ENCODE results near the gene ROMO1. TPM values are rescaled to one million over a fixed set of nuclear protein-coding genes. Genes with fewer than 3 reads are reported as not detected.

Gene ROMO1
- total RNA-seq, 1 experiment from 2014 or later: 357 TPM

DNA sequence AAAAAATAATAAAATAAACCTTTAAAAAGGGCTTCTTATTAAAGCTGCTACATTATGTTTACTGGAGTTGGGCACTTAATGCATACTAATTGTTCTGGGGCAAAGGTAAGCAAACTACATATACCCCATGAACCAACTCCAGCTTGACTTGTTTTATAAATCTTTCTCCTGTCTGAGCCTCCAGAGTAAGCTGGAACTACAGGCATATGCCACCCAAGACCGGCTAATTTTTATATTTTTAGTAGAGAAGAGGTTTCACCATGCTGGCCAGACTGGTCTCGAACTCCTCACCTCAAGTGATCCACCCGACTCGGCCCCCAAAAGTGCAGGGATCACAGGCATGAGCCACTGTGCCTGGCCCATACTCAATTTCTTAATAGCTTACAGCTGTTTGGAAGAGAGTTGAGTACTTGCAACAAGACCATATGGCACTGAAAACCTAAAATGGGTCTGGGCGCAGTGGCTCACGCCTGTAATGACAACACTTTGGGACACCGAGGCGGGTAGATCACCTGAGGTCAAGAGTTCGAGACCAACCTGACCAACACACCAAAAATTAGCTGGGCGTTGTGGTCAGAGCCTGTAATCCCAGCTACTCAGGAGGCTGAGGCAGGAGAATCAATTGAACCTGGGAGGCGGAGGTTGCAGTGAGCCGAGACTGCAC is 19.9 kb downstream of the ROMO1 start:
- no peaks in the 10 kb centered on the region for H3K27me3 Mint-ChIP-seq (ENCODE audit: insufficient read depth, unreplicated experiment)
- H3K4me1 Mint-ChIP-seq (ENCODE audit: low read depth, unreplicated experiment): peaks cover 7% of the 10 kb centered on the region
- H3K9me3 ChIP-seq: no peaks in the 10 kb centered on the region
- CTCF ChIA-PET: interaction anchor here (0.6 kb wide), 1 partner anchor 101 kb away, joined by 3 read pairs; no protein-coding TSS in a partner anchor
- no peaks in the 10 kb centered on the region for H3K9me3 Mint-ChIP-seq (ENCODE audit: unreplicated experiment)
- 0 out of 2 replicates have a peak, but pooled peaks cover 3% of the 10 kb centered on the region for H3K4me1 ChIP-seq
- H3K27me3 ChIP-seq (replicated peaks; ENCODE audit: control insufficient read depth, insufficient read depth, low read length): no peaks in the 10 kb centered on the region
- H3K36me3 Mint-ChIP-seq (ENCODE audit: insufficient read depth, unreplicated experiment): peaks cover 100% of the 10 kb centered on the region
- TF ChIP-seq, protein P1, sequence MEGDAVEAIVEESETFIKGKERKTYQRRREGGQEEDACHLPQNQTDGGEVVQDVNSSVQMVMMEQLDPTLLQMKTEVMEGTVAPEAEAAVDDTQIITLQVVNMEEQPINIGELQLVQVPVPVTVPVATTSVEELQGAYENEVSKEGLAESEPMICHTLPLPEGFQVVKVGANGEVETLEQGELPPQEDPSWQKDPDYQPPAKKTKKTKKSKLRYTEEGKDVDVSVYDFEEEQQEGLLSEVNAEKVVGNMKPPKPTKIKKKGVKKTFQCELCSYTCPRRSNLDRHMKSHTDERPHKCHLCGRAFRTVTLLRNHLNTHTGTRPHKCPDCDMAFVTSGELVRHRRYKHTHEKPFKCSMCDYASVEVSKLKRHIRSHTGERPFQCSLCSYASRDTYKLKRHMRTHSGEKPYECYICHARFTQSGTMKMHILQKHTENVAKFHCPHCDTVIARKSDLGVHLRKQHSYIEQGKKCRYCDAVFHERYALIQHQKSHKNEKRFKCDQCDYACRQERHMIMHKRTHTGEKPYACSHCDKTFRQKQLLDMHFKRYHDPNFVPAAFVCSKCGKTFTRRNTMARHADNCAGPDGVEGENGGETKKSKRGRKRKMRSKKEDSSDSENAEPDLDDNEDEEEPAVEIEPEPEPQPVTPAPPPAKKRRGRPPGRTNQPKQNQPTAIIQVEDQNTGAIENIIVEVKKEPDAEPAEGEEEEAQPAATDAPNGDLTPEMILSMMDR (IDR thresholded peaks at IDR 0.05; ENCODE audit: insufficient read depth in 1 of 2, low read depth in 1 of 2, low read length in 1 of 2, severe bottlenecking in 1 of 2, unreplicated experiment in 1 of 2): no peak
- POLR2A ChIA-PET: interaction anchor here (0.5 to 4.3 kb wide), 4 partner anchors 8 to 1678 kb away, joined by 5 to 25 read pairs (median 8); partner anchors contain the start of gene RBM39
- no TSS peak for BruUV-seq (replicated peaks)
- H3K36me3 ChIP-seq (ENCODE audit: control insufficient read depth, insufficient read depth, low read length): peaks cover 40% of the 10 kb centered on the region
- no peak for DNase-seq
- H3K4me3 ChIP-seq (ENCODE audit: low read depth, low read length): no peak overlapping the region
- H3K27ac Mint-ChIP-seq (ENCODE audit: unreplicated experiment): no peak overlapping the region
- no peak overlapping the region for H3K4me3 Mint-ChIP-seq (ENCODE audit: unreplicated experiment)
- intact Hi-C loops (cut with micrococcal nuclease; ENCODE audit: unreplicated experiment): loop anchor here (5.0 kb wide), 1 partner anchor 163 kb away; no protein-coding TSS in a partner anchor

GRCh38 chr20:35719717-35720116 is 20.5 kb downstream of the ROMO1 start:
- no peak overlapping the region for H3K27ac Mint-ChIP-seq (ENCODE audit: unreplicated experiment)
- no peaks in the 10 kb centered on the region for H3K27me3 ChIP-seq (replicated peaks; ENCODE audit: control insufficient read depth, insufficient read depth, low read length)
- 0 out of 2 replicates have a peak, but pooled peaks cover 3% of the 10 kb centered on the region for H3K4me1 ChIP-seq
- DNase-seq: no peak
- H3K4me3 ChIP-seq (ENCODE audit: low read depth, low read length): no peak overlapping the region
- H3K9me3 Mint-ChIP-seq (ENCODE audit: unreplicated experiment): no peaks in the 10 kb centered on the region
- no peaks in the 10 kb centered on the region for H3K27me3 Mint-ChIP-seq (ENCODE audit: insufficient read depth, unreplicated experiment)
- TF ChIP-seq, protein P1 (IDR thresholded peaks at IDR 0.05; ENCODE audit: insufficient read depth in 1 of 2, low read depth in 1 of 2, low read length in 1 of 2, severe bottlenecking in 1 of 2, unreplicated experiment in 1 of 2): no peak
- peaks cover 7% of the 10 kb centered on the region for H3K4me1 Mint-ChIP-seq (ENCODE audit: low read depth, unreplicated experiment)
- intact Hi-C loops (cut with micrococcal nuclease; ENCODE audit: unreplicated experiment): loop anchor here (5.0 kb wide), 1 partner anchor 163 kb away; no protein-coding TSS in a partner anchor
- ChIA-PET CTCF (interaction anchor here (1.1 kb wide), 1 partner anchor 12 kb away, joined by 3 read pairs; no protein-coding TSS in a partner anchor), POLR2A (interaction anchor here (4.3 kb wide), 1 partner anchor 23 kb away, joined by 25 read pairs; the partner anchor contains the start of gene RBM39)
- no TSS peak for BruUV-seq (replicated peaks)
- H3K36me3 ChIP-seq (ENCODE audit: control insufficient read depth, insufficient read depth, low read length): peaks cover 38% of the 10 kb centered on the region
- no peak overlapping the region for H3K4me3 Mint-ChIP-seq (ENCODE audit: unreplicated experiment)
- peaks cover 100% of the 10 kb centered on the region for H3K36me3 Mint-ChIP-seq (ENCODE audit: insufficient read depth, unreplicated experiment)
- H3K9me3 ChIP-seq: no peaks in the 10 kb centered on the region

GRCh38 chr20:35720165-35721123 is 21.2 kb downstream of the ROMO1 start:
- Mint-ChIP-seq H3K9me3 (ENCODE audit: unreplicated experiment) (no peaks in the 10 kb centered on the region), H3K27me3 (ENCODE audit: insufficient read depth, unreplicated experiment) (no peaks in the 10 kb centered on the region), H3K27ac (ENCODE audit: unreplicated experiment) (no peak overlapping the region), H3K4me3 (ENCODE audit: unreplicated experiment) (no peak overlapping the region), H3K36me3 (ENCODE audit: insufficient read depth, unreplicated experiment) (peaks cover 100% of the 10 kb centered on the region), H3K4me1 (ENCODE audit: low read depth, unreplicated experiment) (peaks cover 11% of the 10 kb centered on the region)
- ChIA-PET CTCF (interaction anchor here (1.1 kb wide), 1 partner anchor 11 kb away, joined by 3 read pairs; no protein-coding TSS in a partner anchor), POLR2A (interaction anchor here (1.0 to 4.3 kb wide), 2 partner anchors 10 to 23 kb away, joined by 4 to 25 read pairs; partner anchors contain the start of gene RBM39)
- intact Hi-C loops (cut with micrococcal nuclease; ENCODE audit: unreplicated experiment): no loop called here
- no peak for DNase-seq
- no TSS peak for BruUV-seq (replicated peaks)
- H3K4me1 ChIP-seq: 0 out of 2 replicates have a peak, but pooled peaks cover 3% of the 10 kb centered on the region
- H3K36me3 ChIP-seq (ENCODE audit: control insufficient read depth, insufficient read depth, low read length): peaks cover 38% of the 10 kb centered on the region
- TF ChIP-seq, protein P1 (IDR thresholded peaks at IDR 0.05; ENCODE audit: insufficient read depth in 1 of 2, low read depth in 1 of 2, low read length in 1 of 2, severe bottlenecking in 1 of 2, unreplicated experiment in 1 of 2): no peak
- H3K9me3 ChIP-seq: no peaks in the 10 kb centered on the region
- no peaks in the 10 kb centered on the region for H3K27me3 ChIP-seq (replicated peaks; ENCODE audit: control insufficient read depth, insufficient read depth, low read length)
- no peak overlapping the region for H3K4me3 ChIP-seq (ENCODE audit: low read depth, low read length)

Data from Caco-2 (cell line).